GM23338 (cell line): ENCODE results near the gene CD93. TPM values are rescaled to one million over a fixed set of nuclear protein-coding genes. Genes with fewer than 3 reads are reported as not detected.

Source experiments
- ATAC-seq: fragments of 200-7000 bp; cut with Tn5 transposase; 3 replicates; pipeline ENCODE4 v1.9.1; 2020
- DNase-seq: peaks from one replicate; pipeline ENCODE4 v3.0.0-alpha.2; 2015; ENCODE audit warnings: low spot score
- H2AFZ ChIP-seq: fragments of 200-600 bp; sonication (generic); 2 replicates; pipeline ENCODE4 v1.8.0; 2016; ENCODE audit warnings: antibody characterized with exemption, mild to moderate bottlenecking, moderate library complexity
- H3F3A ChIP-seq: fragments of 200-600 bp; sonication (generic); replicated peaks from 2 replicates; pipeline ENCODE4 v1.8.0; 2017; ENCODE audit warnings: antibody characterized with exemption, mixed run types, low read depth
- H3K27ac ChIP-seq: fragments of 200-600 bp; sonication (generic); 2 replicates; pipeline ENCODE4 v1.6.1; 2016; ENCODE audit warnings: low read depth
- H3K27me3 ChIP-seq: fragments of 200-600 bp; sonication (generic); 2 replicates; pipeline ENCODE4 v1.8.0; 2016; ENCODE audit warnings: mild to moderate bottlenecking, mixed run types, moderate library complexity; ENCODE audit not compliant: insufficient read depth
- H3K36me3 ChIP-seq: fragments of 200-600 bp; sonication (generic); 2 replicates; pipeline ENCODE4 v1.8.0; 2016; ENCODE audit warnings: mild to moderate bottlenecking; ENCODE audit not compliant: insufficient read depth
- H3K4me1 ChIP-seq: fragments of 200-600 bp; sonication (generic); 2 replicates; pipeline ENCODE4 v1.8.0; 2016; ENCODE audit warnings: mild to moderate bottlenecking, moderate library complexity; ENCODE audit not compliant: insufficient read depth
- H3K4me2 ChIP-seq: fragments of 200-600 bp; sonication (generic); 2 replicates; pipeline ENCODE4 v1.7.1; 2017; ENCODE audit warnings: mixed run types
- H3K4me3 ChIP-seq: fragments of 200-600 bp; sonication (generic); 2 replicates; pipeline ENCODE4 v1.6.1; 2016; ENCODE audit warnings: mixed run types
- H3K79me2 ChIP-seq: fragments of 200-600 bp; sonication (generic); replicated peaks from 2 replicates; pipeline ENCODE4 v1.8.0; 2017; ENCODE audit warnings: mild to moderate bottlenecking; ENCODE audit not compliant: insufficient read depth
- H3K9me2 ChIP-seq: fragments of 200-600 bp; sonication (generic); 2 replicates; pipeline ENCODE4 v1.8.0; 2017; ENCODE audit not compliant: insufficient read depth
- H4K20me1 ChIP-seq: fragments of 200-600 bp; sonication (generic); replicated peaks from 2 replicates; pipeline ENCODE4 v1.8.0; 2017; ENCODE audit warnings: mild to moderate bottlenecking; ENCODE audit not compliant: insufficient read depth
- H3K27ac Mint-ChIP-seq: 2 replicates; pipeline ENCODE4 v1.8.0; 2020; ENCODE audit warnings: inconsistent platforms, mild to moderate bottlenecking, moderate library complexity, mixed read lengths
- H3K27me3 Mint-ChIP-seq: 3 replicates; pipeline ENCODE4 v1.8.0; 2022; ENCODE audit warnings: low read depth, mild to moderate bottlenecking, moderate library complexity, mixed read lengths, inconsistent platforms; ENCODE audit not compliant: insufficient read depth, poor library complexity
- H3K36me3 Mint-ChIP-seq: 3 replicates; pipeline ENCODE4 v1.8.0; 2021; ENCODE audit warnings: low read depth, mild to moderate bottlenecking, inconsistent platforms, moderate library complexity, mixed read lengths
- H3K4me1 Mint-ChIP-seq: 3 replicates; pipeline ENCODE4 v1.8.0; 2020; ENCODE audit warnings: mild to moderate bottlenecking, inconsistent platforms, mixed read lengths
- H3K4me3 Mint-ChIP-seq: 3 replicates; pipeline ENCODE4 v1.8.0; 2021; ENCODE audit warnings: moderate library complexity, mild to moderate bottlenecking, inconsistent platforms, mixed read lengths
- H3K9me3 Mint-ChIP-seq: 3 replicates; pipeline ENCODE4 v1.8.0; 2020; ENCODE audit warnings: moderate library complexity, mild to moderate bottlenecking, inconsistent platforms, mixed read lengths
- CREB1 ChIP-seq: fragments of 250-450 bp; sonication (Bioruptor Pico); IDR thresholded peaks from 2 replicates; pipeline ENCODE4 v1.5.0; 2020; ENCODE audit warnings: low read depth, mild to moderate bottlenecking, moderate library complexity
- CTCF ChIP-seq, 2 experiments: fragments of 200-600 bp in 1 of 2; sonication (generic) in 1 of 2; conservative IDR thresholded peaks; 2 replicates each; pipeline versions ENCODE4 v1.5.1 to v1.6.1; 2016 to 2017; ENCODE audit warnings: antibody characterized with exemption in 2 of 2, low read depth in 2 of 2, mild to moderate bottlenecking in 2 of 2, moderate library complexity in 1 of 2
- EZH2 ChIP-seq: fragments of 200-600 bp; sonication (generic); IDR thresholded peaks from one replicate; pipeline ENCODE4 v1.8.0; 2017; ENCODE audit warnings: antibody characterized with exemption, mild to moderate bottlenecking, low read depth; ENCODE audit not compliant: unreplicated experiment
- EZH2phosphoT487 ChIP-seq: fragments of 200-600 bp; sonication (generic); IDR thresholded peaks from one replicate; pipeline ENCODE4 v1.8.1; 2018; ENCODE audit warnings: antibody characterized with exemption; ENCODE audit not compliant: unreplicated experiment
- JUNB ChIP-seq: IDR thresholded peaks from one replicate; pipeline ENCODE4 v1.6.1; 2016; ENCODE audit warnings: antibody characterized with exemption; ENCODE audit not compliant: unreplicated experiment
- NANOG ChIP-seq: IDR thresholded peaks from 2 replicates; pipeline ENCODE4 v1.6.1; 2016; ENCODE audit warnings: antibody characterized with exemption, borderline replicate concordance
- POLR2AphosphoS5 ChIP-seq: IDR thresholded peaks from 2 replicates; pipeline ENCODE4 v1.6.1; 2016; ENCODE audit warnings: antibody characterized with exemption, low read depth
- STAT1 ChIP-seq: IDR thresholded peaks from one replicate; pipeline ENCODE4 v1.6.1; 2016; ENCODE audit warnings: antibody characterized with exemption; ENCODE audit not compliant: unreplicated experiment
- ZNF114 ChIP-seq: fragments of 250-450 bp; sonication (Bioruptor Pico); IDR thresholded peaks from 2 replicates; pipeline ENCODE4 v1.5.0; 2020; ENCODE audit warnings: mild to moderate bottlenecking, moderate library complexity
- ZNF331 ChIP-seq: fragments of 250-450 bp; sonication (Bioruptor Pico); IDR thresholded peaks from 2 replicates; pipeline ENCODE4 v1.5.0; 2020; ENCODE audit warnings: low read depth, mild to moderate bottlenecking, moderate library complexity
- polyA plus RNA-seq: library from polyadenylated mRNA; unstranded; fragments of >200 nt; fragmentation: Nextera tagmentation; extraction: Ambion mirVana; gene quantifications from 2 replicates; pipeline ENCODE4 v1.2.1, GENCODE V29; 2016
- total RNA-seq: library from RNA; depleted of rRNA; stranded (reverse); fragments of >200 nt; shearing (Covaris generic); gene quantifications from 2 replicates; pipeline ENCODE4 v1.2.3, GENCODE V29; 2014
- TF ChIP-seq, protein P1 (sequence below): IDR thresholded peaks from 2 replicates; pipeline ENCODE4 v1.6.1; 2016; ENCODE audit warnings: antibody characterized with exemption
- TF ChIP-seq, protein P2 (sequence below): IDR thresholded peaks from one replicate; pipeline ENCODE4 v1.6.1; 2018; ENCODE audit warnings: antibody characterized with exemption; ENCODE audit not compliant: unreplicated experiment
- TF ChIP-seq, protein P3 (sequence below): fragments of 250-450 bp; sonication (Bioruptor Pico); IDR thresholded peaks from 2 replicates; pipeline ENCODE4 v1.5.0; 2020; ENCODE audit warnings: mild to moderate bottlenecking, moderate library complexity

CD93 gene
- total and polyA plus RNA-seq, 2 experiments from 2014 or later: 0.03 TPM; not detected in 1

GRCh38 chr20:23129891-23130621 lies 43.9 kb upstream of the CD93 start:
- ATAC-seq (no peak), DNase-seq (no peak)
- H3K27me3 ChIP-seq: no peaks in the 10 kb centered on the region
- no peaks in the 10 kb centered on the region for H3F3A ChIP-seq
- no peak overlapping the region for H3K4me3 Mint-ChIP-seq
- H3K9me3 Mint-ChIP-seq: no peaks in the 10 kb centered on the region
- H3K79me2 ChIP-seq: no peaks in the 10 kb centered on the region
- no peaks in the 10 kb centered on the region for H3K36me3 Mint-ChIP-seq
- H3K4me3 ChIP-seq: no peak overlapping the region
- H3K27me3 Mint-ChIP-seq: peaks cover 3% of the 10 kb centered on the region
- TF ChIP-seq STAT1 (no peak), ZNF331 (CRISPR knock-in tag) (no peak), POLR2AphosphoS5 (no peak), EZH2 (no peak), ZNF114 (CRISPR knock-in tag) (no peak), CREB1 (CRISPR knock-in tag) (no peak), NANOG (no peak), CTCF (conservative IDR thresholded peaks at IDR 0.05; ENCODE audit: low read depth in 2 of 2) (no peak), EZH2phosphoT487 (no peak), JUNB (no peak)
- TF ChIP-seq, protein P1, sequence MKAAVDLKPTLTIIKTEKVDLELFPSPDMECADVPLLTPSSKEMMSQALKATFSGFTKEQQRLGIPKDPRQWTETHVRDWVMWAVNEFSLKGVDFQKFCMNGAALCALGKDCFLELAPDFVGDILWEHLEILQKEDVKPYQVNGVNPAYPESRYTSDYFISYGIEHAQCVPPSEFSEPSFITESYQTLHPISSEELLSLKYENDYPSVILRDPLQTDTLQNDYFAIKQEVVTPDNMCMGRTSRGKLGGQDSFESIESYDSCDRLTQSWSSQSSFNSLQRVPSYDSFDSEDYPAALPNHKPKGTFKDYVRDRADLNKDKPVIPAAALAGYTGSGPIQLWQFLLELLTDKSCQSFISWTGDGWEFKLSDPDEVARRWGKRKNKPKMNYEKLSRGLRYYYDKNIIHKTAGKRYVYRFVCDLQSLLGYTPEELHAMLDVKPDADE: no peak
- TF ChIP-seq, protein P2, sequence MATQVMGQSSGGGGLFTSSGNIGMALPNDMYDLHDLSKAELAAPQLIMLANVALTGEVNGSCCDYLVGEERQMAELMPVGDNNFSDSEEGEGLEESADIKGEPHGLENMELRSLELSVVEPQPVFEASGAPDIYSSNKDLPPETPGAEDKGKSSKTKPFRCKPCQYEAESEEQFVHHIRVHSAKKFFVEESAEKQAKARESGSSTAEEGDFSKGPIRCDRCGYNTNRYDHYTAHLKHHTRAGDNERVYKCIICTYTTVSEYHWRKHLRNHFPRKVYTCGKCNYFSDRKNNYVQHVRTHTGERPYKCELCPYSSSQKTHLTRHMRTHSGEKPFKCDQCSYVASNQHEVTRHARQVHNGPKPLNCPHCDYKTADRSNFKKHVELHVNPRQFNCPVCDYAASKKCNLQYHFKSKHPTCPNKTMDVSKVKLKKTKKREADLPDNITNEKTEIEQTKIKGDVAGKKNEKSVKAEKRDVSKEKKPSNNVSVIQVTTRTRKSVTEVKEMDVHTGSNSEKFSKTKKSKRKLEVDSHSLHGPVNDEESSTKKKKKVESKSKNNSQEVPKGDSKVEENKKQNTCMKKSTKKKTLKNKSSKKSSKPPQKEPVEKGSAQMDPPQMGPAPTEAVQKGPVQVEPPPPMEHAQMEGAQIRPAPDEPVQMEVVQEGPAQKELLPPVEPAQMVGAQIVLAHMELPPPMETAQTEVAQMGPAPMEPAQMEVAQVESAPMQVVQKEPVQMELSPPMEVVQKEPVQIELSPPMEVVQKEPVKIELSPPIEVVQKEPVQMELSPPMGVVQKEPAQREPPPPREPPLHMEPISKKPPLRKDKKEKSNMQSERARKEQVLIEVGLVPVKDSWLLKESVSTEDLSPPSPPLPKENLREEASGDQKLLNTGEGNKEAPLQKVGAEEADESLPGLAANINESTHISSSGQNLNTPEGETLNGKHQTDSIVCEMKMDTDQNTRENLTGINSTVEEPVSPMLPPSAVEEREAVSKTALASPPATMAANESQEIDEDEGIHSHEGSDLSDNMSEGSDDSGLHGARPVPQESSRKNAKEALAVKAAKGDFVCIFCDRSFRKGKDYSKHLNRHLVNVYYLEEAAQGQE: no peak
- TF ChIP-seq, protein P3, sequence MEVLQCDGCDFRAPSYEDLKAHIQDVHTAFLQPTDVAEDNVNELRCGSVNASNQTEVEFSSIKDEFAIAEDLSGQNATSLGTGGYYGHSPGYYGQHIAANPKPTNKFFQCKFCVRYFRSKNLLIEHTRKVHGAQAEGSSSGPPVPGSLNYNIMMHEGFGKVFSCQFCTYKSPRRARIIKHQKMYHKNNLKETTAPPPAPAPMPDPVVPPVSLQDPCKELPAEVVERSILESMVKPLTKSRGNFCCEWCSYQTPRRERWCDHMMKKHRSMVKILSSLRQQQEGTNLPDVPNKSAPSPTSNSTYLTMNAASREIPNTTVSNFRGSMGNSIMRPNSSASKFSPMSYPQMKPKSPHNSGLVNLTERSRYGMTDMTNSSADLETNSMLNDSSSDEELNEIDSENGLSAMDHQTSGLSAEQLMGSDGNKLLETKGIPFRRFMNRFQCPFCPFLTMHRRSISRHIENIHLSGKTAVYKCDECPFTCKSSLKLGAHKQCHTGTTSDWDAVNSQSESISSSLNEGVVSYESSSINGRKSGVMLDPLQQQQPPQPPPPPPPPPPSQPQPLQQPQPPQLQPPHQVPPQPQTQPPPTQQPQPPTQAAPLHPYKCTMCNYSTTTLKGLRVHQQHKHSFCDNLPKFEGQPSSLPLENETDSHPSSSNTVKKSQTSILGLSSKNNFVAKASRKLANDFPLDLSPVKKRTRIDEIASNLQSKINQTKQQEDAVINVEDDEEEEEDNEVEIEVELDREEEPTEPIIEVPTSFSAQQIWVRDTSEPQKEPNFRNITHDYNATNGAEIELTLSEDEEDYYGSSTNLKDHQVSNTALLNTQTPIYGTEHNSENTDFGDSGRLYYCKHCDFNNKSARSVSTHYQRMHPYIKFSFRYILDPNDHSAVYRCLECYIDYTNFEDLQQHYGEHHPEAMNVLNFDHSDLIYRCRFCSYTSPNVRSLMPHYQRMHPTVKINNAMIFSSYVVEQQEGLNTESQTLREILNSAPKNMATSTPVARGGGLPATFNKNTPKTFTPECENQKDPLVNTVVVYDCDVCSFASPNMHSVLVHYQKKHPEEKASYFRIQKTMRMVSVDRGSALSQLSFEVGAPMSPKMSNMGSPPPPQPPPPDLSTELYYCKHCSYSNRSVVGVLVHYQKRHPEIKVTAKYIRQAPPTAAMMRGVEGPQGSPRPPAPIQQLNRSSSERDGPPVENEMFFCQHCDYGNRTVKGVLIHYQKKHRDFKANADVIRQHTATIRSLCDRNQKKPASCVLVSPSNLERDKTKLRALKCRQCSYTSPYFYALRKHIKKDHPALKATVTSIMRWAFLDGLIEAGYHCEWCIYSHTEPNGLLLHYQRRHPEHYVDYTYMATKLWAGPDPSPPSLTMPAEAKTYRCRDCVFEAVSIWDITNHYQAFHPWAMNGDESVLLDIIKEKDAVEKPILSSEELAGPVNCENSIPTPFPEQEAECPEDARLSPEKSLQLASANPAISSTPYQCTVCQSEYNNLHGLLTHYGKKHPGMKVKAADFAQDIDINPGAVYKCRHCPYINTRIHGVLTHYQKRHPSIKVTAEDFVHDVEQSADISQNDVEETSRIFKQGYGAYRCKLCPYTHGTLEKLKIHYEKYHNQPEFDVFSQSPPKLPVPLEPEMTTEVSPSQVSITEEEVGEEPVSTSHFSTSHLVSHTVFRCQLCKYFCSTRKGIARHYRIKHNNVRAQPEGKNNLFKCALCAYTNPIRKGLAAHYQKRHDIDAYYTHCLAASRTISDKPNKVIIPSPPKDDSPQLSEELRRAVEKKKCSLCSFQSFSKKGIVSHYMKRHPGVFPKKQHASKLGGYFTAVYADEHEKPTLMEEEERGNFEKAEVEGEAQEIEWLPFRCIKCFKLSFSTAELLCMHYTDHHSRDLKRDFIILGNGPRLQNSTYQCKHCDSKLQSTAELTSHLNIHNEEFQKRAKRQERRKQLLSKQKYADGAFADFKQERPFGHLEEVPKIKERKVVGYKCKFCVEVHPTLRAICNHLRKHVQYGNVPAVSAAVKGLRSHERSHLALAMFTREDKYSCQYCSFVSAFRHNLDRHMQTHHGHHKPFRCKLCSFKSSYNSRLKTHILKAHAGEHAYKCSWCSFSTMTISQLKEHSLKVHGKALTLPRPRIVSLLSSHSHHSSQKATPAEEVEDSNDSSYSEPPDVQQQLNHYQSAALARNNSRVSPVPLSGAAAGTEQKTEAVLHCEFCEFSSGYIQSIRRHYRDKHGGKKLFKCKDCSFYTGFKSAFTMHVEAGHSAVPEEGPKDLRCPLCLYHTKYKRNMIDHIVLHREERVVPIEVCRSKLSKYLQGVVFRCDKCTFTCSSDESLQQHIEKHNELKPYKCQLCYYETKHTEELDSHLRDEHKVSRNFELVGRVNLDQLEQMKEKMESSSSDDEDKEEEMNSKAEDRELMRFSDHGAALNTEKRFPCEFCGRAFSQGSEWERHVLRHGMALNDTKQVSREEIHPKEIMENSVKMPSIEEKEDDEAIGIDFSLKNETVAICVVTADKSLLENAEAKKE: no peak
- no peaks in the 10 kb centered on the region for H4K20me1 ChIP-seq
- H3K4me1 Mint-ChIP-seq: peaks cover 9% of the 10 kb centered on the region
- no peaks in the 10 kb centered on the region for H3K9me2 ChIP-seq
- no peak overlapping the region for H3K27ac Mint-ChIP-seq
- no peaks in the 10 kb centered on the region for H3K4me1 ChIP-seq
- no peak overlapping the region for H3K27ac ChIP-seq
- H3K4me2 ChIP-seq: no peak overlapping the region
- no peaks in the 10 kb centered on the region for H3K36me3 ChIP-seq
- H2AFZ ChIP-seq: no peak overlapping the region
